GM12892 (cell line): Measurements from ENCODE around the gene ING3.

Experiments used
- POLR2A ChIP-seq: IDR thresholded peaks from 2 replicates; pipeline ENCODE4 v1.6.1; 2011; ENCODE audit warnings: low read depth, low read length, control low read depth
- POLR2AphosphoS5 ChIP-seq: IDR thresholded peaks from 2 replicates; pipeline ENCODE4 v1.6.1; 2011; ENCODE audit warnings: low read depth, low read length, control low read depth
- TAF1 ChIP-seq: IDR thresholded peaks from 2 replicates; pipeline ENCODE4 v1.6.1; 2011; ENCODE audit warnings: low read depth, mild to moderate bottlenecking, control low read depth, low read length, borderline replicate concordance

GRCh38 chr7:120916121-120916520, 34.5 kb upstream of the ING3 start:
- no peak for TF ChIP-seq POLR2A
- no peak for TF ChIP-seq POLR2AphosphoS5
- no peak for TF ChIP-seq TAF1
